GM19239 (cell line): ENCODE data around the gene BAMBI.

Experiments used
- DNase-seq: peaks from one replicate; pipeline ENCODE4 v3.0.0; 2011; ENCODE audit warnings: low spot score; ENCODE audit not compliant: insufficient read length
- FAIRE-seq: peaks from 2 replicates; lab custom pipeline; 2011; peaks lifted over from hg19 to GRCh38; lab: Jason Lieb, UNC

The BAMBI gene

DNA sequence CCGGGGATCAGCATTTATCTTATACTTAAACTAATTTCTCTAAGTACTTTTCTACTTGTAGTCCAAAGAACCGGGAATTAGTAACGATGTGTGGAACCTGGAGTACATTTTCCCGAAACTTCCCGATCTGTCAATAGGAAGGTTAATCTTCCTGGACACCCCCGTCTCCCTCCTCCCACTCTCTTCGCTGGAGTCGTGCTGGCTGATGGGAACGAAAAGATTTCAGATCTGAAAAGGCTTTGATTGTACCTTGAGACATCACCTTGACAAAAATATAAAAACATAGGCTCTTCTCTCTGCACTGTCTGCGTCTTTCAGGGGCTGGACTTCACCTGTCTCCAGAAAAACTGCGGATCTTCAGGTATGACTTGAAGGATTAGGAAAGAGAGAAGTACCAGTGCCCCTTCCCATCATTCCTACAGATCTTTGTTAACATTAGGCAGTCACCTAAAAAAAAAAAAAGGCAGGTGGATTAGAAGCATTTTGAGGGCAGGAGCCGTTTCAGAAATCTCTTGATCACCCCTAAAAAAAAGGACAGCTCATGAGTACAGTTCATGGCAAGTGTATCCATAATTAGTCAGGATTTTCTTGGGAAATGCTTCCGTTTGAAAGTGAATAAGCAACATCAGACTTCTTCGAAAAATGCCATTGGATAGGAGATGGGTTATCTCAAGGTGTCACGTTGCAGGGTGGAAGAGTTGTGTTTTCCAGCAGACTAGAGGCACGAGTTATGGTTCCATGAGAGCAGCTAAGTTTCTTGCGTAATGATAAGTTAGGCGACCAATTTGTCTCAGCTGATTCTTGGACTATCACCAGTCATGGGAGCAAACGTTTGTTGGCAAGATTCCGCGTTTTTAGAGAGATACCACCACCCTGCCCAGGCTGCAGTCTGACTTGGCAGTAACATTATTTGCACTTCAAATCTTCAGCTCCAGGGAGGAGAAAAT lies 7.8 kb upstream of the BAMBI start:
- DNase-seq (no peak), FAIRE-seq (no peak)

GRCh38 chr10:28674782-28675181 lies 2.5 kb upstream of the BAMBI start:
- FAIRE-seq (no peak), DNase-seq (no peak)

DNA sequence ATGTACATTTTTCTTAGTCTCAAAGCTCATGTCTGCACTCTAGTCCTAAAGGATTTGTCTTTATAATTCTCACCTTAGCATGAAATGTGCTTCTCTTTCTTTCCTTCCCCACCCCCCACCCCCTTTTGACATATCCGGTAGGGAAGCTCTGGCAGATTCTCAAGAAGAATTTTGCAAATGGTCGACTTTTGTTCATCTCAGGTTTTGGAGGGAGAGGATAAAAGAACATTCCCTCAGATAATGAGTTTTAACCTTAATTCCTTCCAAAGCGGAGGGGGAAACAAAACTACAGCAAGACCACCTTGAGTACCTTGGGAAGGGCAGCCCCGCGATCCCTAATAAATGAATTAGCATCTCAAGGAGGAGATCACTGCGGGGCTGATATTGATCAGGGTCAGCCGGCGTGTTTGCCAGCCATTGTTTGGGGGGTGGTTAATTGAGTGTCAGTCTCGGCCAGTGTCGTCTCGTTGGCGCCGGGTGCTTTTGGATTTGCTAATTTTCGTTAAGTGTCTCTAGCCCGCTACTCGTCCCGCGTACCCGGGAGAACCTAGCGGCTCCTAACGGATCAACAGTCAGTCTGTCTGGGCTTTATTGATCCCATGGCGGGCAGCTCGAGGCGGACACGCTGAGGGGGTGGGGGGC lies 874 bp upstream of the BAMBI start:
- no peak for FAIRE-seq
- no peak for DNase-seq

GRCh38 chr10:28677888-28678686 lies 766 bp downstream of the BAMBI start:
- peak; percentile 54 for FAIRE-seq
- DNase-seq, result no peak

DNA sequence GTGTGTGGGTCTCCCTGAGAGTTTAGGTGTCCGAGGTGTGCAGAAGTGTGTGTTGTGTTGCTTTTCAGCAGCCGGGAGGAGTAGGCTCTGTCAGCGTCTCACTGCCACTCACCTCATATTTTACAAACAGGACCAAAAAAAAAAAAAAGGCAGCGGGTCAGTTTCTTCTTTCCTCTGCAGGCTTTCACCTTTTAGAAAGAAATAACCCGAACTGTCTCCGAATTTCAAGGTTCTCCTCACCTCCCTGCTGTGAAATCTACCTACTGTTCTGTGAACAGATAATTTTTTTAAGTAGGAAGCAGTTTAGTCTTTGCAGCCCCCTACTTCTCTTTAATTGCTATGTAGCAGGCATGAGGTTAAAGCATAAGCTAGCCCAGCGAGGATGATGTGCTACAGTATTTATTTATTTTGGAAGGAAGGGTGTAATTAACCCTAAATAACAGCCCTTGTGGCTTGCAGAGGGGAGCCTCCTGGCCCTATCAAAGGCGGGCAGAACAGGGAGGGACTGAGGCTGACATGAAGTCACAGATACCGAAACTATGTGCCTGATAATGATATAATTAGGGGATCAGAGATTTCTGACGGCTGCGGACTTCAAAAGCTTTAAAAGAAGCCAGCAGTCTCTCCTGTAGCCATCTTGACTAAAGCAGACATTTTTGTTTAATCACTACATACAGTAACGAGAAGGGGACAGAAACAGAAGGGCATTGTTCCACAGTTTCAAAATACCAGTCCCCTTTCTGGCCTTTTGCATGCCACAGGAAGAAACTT lies 1.6 kb downstream of the BAMBI start:
- FAIRE-seq, result peak; percentile 40
- DNase-seq, result no peak

- FAIRE-seq (peak; percentile 33), DNase-seq (no peak)
These were observed 2.4 kb downstream of the BAMBI start for GRCh38 chr10:28679581-28680357.

DNA sequence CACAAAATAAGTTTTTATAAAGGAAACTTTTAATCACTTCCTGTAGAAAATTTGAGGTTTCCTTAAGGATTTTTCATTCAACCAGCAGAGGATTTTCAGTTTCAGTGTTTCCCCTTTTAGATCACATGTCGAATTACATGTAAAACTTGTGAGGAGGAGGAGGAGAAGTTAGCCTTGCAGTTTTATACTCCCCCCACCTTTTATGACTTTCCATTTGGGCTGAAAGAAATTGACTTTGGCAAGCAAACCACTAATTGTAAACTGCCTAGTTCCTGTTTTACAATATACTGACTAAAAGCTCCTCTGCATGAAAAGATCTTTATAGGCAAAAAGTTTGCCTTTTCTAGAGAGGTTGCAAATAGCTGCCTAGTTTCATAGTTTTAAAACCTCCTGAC lies 3.0 kb downstream of the BAMBI start:
- no peak for FAIRE-seq
- DNase-seq, result no peak

GRCh38 chr10:28681291-28681763 lies 4.0 kb downstream of the BAMBI start:
- FAIRE-seq (no peak), DNase-seq (no peak)

DNA sequence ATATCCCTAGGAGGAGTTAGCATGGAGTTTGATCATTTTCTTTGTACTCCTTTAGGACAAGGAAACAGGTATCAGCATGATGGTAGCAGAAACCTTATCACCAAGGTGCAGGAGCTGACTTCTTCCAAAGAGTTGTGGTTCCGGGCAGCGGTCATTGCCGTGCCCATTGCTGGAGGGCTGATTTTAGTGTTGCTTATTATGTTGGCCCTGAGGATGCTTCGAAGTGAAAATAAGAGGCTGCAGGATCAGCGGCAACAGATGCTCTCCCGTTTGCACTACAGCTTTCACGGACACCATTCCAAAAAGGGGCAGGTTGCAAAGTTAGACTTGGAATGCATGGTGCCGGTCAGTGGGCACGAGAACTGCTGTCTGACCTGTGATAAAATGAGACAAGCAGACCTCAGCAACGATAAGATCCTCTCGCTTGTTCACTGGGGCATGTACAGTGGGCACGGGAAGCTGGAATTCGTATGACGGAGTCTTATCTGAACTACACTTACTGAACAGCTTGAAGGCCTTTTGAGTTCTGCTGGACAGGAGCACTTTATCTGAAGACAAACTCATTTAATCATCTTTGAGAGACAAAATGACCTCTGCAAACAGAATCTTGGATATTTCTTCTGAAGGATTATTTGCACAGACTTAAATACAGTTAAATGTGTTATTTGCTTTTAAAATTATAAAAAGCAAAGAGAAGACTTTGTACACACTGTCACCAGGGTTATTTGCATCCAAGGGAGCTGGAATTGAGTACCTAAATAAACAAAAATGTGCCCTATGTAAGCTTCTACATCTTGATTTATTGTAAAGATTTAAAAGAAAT lies 4.8 kb downstream of the BAMBI start:
- no peak for FAIRE-seq

DNA sequence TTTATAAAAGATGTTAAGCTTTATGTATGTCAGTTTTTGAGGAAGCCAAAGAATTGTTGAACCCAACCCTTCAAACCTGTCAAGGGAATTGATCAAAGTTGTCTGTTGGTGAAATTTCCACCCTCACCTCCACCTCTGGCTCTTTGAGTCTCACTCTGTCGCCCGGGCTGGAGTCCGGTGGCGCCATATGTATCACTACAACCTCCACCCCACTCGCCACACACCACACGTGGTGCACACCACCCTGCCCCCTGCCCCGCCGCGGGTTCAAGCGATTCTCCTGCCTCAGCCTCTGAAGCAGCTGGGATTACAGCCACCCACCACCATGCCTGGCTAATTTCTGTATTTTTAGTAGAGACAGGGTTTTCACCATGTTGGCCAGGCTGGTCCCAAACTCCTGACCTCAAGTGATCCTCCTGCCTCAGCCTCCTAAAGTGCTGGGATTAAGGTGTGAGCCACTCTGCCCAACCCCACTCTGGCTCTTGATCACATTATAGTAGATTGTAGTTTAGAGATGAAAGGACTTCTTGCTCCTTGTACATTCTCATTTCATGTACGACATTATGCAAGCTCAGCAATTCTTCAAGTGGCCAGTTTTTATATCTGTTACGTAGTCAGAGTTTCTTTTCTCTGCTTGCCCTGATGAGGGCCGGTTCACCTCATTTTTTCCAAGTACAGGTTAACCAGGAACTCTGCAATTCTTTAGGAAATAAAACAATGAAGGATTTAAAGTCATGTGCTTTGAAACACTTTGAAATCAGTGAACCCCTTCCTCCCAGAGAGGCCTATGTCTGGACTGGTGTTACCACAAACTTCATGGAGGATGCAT lies 7.0 kb downstream of the BAMBI start:
- no peak for FAIRE-seq
- no peak for DNase-seq

More for the DNA sequence above, 4.8 kb downstream of the BAMBI start:
- DNase-seq, result no peak

- FAIRE-seq, result no peak
- DNase-seq, result no peak
These were observed 7.8 kb downstream of the BAMBI start for GRCh38 chr10:28684986-28685580.

DNA sequence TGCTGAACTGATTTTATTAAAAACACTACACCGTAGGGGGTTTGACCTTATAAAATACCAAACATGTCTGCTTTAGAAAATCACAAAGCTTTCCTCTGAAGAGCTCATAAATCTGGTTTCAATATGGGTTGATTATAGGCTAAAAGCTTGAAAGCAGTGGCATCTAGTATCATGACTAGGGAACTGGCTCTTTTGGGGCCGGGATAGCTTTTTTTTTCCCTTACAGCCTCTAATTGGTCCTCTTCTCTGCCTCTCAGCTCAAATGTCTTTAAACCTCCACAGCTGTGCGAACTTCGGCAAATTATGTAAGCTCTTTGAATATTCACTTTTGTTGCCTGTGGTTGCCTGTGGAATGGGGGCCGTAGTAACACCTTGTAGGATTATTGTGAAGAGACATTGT lies 8.4 kb downstream of the BAMBI start:
- DNase-seq, result no peak
- FAIRE-seq, result no peak

DNA sequence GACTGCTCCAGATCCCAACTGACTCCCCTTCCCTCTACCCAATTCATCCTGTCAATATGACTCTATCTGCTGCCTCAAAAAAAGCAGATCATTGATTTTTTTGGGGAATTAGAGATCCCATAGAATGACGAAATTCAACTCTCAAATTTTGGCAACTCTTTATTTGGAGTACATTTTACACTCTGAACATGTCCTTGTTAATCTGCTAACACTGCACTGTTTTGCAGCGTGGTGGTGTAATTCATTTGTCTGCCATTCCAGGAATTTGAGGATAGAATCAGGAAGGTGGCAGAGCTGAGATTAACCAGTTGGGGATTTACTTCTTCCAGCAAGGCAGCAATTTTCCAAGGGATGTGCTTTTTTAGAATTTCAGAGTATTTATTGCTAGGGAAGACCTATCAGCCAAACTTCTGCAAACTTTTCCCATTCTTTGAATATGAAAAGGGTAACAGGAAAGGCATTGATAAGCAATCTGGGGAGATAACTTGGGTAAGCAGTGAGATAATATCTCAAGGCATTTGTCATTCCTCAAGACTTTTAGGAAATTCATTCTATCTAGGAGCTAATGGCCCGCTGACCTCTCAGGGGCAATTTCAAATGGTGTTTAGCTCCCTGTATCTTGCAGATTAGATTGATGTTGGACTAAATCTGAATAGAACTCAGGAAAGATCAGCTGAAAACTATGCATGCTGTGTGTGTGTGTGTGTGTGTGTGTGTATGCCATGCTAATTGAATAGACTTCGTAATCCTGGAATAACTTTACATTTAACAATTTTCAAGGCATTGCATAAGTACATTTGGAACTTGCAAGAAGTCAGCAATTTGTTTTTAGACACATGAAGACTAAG lies 9.7 kb downstream of the BAMBI start:
- FAIRE-seq (no peak), DNase-seq (no peak)

GRCh38 chr10:28687683-28688001 lies 10.3 kb downstream of the BAMBI start:
- FAIRE-seq (no peak), DNase-seq (no peak)

DNA sequence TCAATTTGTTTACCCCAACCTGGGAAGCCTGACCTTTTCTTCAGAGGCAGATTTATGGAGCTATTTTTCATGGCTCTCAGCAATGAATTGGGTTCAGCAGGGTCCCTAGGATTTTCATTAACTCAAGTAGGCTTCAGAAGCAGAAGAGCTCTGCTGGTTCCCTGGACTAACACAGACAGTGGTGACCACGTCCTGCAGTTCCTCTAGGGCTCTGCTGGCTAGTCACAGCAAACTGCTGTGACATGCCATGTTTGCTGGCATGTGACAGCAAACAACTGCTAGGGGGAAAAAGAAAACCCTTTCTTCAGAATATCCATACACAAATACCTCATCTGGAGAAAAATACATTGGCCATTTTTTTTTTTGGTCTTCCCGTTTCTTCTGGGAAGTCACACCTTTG lies 13.2 kb downstream of the BAMBI start:
- FAIRE-seq (no peak), DNase-seq (no peak)

GRCh38 chr10:28691187-28691694 lies 13.9 kb downstream of the BAMBI start:
- FAIRE-seq (no peak), DNase-seq (no peak)
